ENCODE results near the gene YTHDF2. TPM values are rescaled to one million over a fixed set of nuclear protein-coding genes. Genes with fewer than 3 reads are reported as not detected.

The YTHDF2 gene
- total RNA-seq, 4 donors from 2014 or later: 24.4 to 83.7 (median 58.6) TPM

DNA sequence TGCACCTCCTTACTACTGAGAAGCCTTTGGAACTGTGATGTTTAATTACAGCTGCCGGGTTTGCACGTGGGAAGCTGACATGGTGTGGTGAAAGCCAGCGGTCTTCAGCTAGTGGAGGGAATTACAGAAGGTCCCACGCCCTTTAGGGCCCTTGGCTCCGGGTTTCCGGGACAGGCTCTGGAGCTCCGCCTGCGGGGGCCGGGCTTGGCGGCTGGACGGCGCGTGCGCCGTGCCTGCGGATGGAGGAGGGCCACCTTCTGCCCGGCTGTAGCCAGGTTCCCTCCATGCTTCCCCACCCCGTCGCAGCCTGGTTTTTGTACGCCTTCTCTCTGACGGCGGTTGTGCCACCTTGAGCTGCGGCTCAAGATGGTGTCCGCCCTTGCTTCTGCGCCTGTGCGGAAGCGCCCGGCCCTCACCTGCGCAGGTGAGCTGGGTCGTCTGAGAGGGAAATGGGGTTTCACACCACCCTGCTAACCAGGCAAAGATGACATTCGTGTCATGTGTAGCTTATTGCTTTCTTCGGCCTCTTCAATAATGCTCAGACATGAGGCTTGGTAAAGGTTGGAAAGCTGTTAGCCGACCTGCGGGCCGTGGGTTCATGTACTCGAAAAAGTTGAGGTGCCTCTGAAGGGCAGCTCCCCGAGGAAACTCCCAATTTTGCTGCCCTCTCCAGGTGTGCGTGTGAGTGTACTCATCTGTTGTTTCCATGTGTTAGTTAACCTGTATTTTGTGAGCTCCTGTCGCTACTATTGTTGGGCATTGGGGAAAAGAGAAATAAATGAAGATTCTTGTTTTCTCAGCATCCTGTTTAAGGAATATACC lies 38.6 kb downstream of the YTHDF2 start:
- TF ChIP-seq POLR2A (IDR thresholded peaks at IDR 0.05) (peak in 1 of 2 donors; percentile 10), CTCF (IDR thresholded peaks at IDR 0.05) (no peak)
- DNase-seq: peak; percentile 41 to 69
- Histone ChIP-seq H3K27ac (no peak overlapping the region), H3K9me3 (no peaks in the 10 kb centered on the region), H3K4me3 (peak overlapping the region; percentile 26 to 27), H3K4me1 (no peaks in the 10 kb centered on the region), H3K27me3 (no peaks in the 10 kb centered on the region), H3K36me3 (no peaks in the 10 kb centered on the region)
- intact Hi-C loops (cut with DNase I; ENCODE audit: low total_unique reads): no loop called here

DNA sequence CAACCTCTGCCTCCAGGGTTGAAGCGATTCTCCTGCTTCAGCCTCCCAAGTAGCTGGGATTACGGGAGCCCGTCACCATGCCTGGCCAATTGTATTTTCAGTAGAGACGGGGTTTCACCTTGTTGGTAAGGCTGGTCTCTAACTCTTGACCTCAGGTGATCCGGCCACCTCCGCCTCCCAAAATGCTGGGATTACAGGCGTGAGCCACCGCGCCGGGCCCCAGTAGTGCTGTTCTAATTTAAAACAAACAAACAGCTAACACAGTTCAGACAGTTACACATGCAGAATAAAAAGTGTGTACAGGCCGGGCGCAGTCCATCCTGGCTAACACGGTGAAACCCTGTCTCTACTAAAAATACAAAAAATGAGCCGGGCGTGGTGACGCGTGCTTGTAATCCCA lies 39.6 kb downstream of the YTHDF2 start:
- Histone ChIP-seq H3K27ac (no peak overlapping the region), H3K27me3 (no peaks in the 10 kb centered on the region), H3K36me3 (no peaks in the 10 kb centered on the region), H3K4me1 (no peaks in the 10 kb centered on the region), H3K9me3 (no peaks in the 10 kb centered on the region), H3K4me3 (no peak overlapping the region)
- no peak for TF ChIP-seq CTCF (IDR thresholded peaks at IDR 0.05)
- no peak for TF ChIP-seq POLR2A (IDR thresholded peaks at IDR 0.05)
- DNase-seq: no peak
- intact Hi-C loops (cut with DNase I; ENCODE audit: low total_unique reads): no loop called here

DNA sequence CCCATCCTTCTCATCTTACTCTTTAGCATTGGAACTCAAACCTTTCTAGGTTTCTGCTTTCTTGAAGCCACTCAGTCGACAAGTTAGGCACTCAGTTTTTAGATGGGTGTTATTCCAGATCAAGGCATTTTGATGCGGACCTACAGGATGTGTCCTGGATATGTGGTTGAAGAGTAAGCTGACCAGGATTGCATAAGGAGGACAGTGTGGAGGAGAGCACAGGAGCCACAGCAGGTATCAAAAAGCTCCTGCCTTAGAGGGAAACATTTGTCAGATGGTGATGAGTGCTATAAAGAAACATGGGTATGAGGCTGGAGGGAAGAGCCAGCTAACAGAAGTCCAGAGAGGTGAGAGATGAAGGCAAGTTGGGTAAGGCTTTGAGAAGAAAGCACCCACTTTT lies 41.3 kb downstream of the YTHDF2 start:
- TF ChIP-seq POLR2A (IDR thresholded peaks at IDR 0.05) (no peak), CTCF (IDR thresholded peaks at IDR 0.05) (no peak)
- no peak overlapping the region for H3K4me3 ChIP-seq
- intact Hi-C loops (cut with DNase I; ENCODE audit: low total_unique reads): no loop called here
- H3K27me3 ChIP-seq: no peaks in the 10 kb centered on the region
- H3K4me1 ChIP-seq: no peaks in the 10 kb centered on the region
- no peak overlapping the region for H3K27ac ChIP-seq
- H3K9me3 ChIP-seq: no peaks in the 10 kb centered on the region
- no peak for DNase-seq
- H3K36me3 ChIP-seq: no peaks in the 10 kb centered on the region

GRCh38 chr1:28779751-28780408 lies 43.1 kb downstream of the YTHDF2 start:
- Histone ChIP-seq H3K4me3 (no peak overlapping the region), H3K36me3 (no peaks in the 10 kb centered on the region), H3K27me3 (no peaks in the 10 kb centered on the region), H3K27ac (no peak overlapping the region), H3K9me3 (no peaks in the 10 kb centered on the region), H3K4me1 (no peaks in the 10 kb centered on the region)
- no peak for DNase-seq
- TF ChIP-seq POLR2A (IDR thresholded peaks at IDR 0.05) (no peak), CTCF (IDR thresholded peaks at IDR 0.05) (no peak)
- intact Hi-C loops (cut with DNase I; ENCODE audit: low total_unique reads): loop anchor here (10.0 kb wide), 1 partner anchor 255 kb away; no protein-coding TSS in a partner anchor

DNA sequence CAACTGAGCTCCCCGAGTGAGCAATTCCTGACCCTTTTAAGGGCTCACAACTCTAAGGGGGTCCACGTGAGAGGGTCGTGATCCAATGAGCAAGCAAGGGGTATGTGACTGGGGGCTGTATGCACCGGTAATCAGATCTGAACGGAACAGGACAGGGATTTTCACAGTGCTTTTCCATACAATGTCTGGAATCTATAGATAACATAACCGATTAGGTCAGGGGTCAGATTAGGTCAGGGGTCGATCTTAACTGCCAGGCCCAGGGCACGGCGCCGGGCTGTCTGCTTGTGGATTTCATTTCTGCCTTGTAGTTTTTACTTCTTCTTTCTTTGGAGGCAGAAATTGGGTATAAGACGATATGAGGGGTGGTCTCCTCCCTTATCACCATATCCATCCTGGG lies 44.6 kb downstream of the YTHDF2 start:
- Histone ChIP-seq H3K4me3 (no peak overlapping the region), H3K4me1 (no peaks in the 10 kb centered on the region), H3K27me3 (no peaks in the 10 kb centered on the region), H3K9me3 (no peaks in the 10 kb centered on the region), H3K27ac (no peak overlapping the region), H3K36me3 (no peaks in the 10 kb centered on the region)
- TF ChIP-seq POLR2A (IDR thresholded peaks at IDR 0.05) (no peak), CTCF (IDR thresholded peaks at IDR 0.05) (no peak)
- intact Hi-C loops (cut with DNase I; ENCODE audit: low total_unique reads): loop anchor here (10.0 kb wide), 1 partner anchor 253 kb away; no protein-coding TSS in a partner anchor
- no peak for DNase-seq
